Mammary epithelial cell (primary cell): Measurements from ENCODE around the gene KCTD7.

Source experiments
- EZH2 ChIP-seq: IDR thresholded peaks from 2 replicates; pipeline ENCODE4 v1.6.1; 2012; ENCODE audit warnings: low read length, inconsistent platforms, borderline replicate concordance
- TF ChIP-seq, protein P1 (sequence below), 2 donors: IDR thresholded peaks in 1 of 2; conservative IDR thresholded peaks in 1 of 2; 2 replicates each; pipeline ENCODE4 v1.5.1; 2011 to 2012; ENCODE audit warnings: inconsistent platforms in 2 of 2, low read length in 2 of 2, mild to moderate bottlenecking in 2 of 2, control low read depth in 1 of 2, low read depth in 1 of 2; ENCODE audit not compliant: insufficient read depth in 1 of 2; ENCODE audit errors: extremely low read depth in 1 of 2

DNA sequence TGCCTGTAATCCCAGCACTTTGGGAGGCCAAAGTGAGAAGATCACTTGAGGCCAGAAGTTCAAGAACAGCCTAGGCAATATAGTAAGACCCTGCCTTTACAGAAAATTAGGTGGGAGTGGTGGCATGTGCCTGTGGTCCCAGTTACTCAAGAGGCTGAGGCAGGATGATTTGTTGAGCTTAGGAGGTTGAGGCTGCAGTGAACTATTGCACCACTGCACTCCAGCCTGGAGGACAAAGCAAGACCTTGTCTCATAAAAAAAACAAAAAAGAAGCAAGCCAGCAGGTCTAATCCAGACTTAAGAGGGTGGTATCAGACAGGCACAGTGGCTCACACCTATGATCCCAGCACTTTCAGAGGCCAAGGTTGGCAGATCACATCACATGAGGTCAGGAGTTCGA is 24.5 kb upstream of the KCTD7 start:
- TF ChIP-seq, protein P1, sequence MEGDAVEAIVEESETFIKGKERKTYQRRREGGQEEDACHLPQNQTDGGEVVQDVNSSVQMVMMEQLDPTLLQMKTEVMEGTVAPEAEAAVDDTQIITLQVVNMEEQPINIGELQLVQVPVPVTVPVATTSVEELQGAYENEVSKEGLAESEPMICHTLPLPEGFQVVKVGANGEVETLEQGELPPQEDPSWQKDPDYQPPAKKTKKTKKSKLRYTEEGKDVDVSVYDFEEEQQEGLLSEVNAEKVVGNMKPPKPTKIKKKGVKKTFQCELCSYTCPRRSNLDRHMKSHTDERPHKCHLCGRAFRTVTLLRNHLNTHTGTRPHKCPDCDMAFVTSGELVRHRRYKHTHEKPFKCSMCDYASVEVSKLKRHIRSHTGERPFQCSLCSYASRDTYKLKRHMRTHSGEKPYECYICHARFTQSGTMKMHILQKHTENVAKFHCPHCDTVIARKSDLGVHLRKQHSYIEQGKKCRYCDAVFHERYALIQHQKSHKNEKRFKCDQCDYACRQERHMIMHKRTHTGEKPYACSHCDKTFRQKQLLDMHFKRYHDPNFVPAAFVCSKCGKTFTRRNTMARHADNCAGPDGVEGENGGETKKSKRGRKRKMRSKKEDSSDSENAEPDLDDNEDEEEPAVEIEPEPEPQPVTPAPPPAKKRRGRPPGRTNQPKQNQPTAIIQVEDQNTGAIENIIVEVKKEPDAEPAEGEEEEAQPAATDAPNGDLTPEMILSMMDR (conservative IDR thresholded peaks at IDR 0.05 in 1 of 2, IDR thresholded peaks at IDR 0.05 in 1 of 2; ENCODE audit: extremely low read depth in 1 of 2, insufficient read depth in 1 of 2, low read depth in 1 of 2, low read length in 2 of 2): no peak
- no peak for TF ChIP-seq EZH2
